IPS-18a (cell line): ENCODE data around the gene CCDC13.

Experiments used
- H3K27ac ChIP-seq: one replicate; pipeline ENCODE4 v1.5.1; 2013; ENCODE audit warnings: low read length
- H3K27me3 ChIP-seq: one replicate; pipeline ENCODE4 v1.6.1; 2013; ENCODE audit warnings: mild to moderate bottlenecking, low read length; ENCODE audit not compliant: control insufficient read depth, insufficient read depth
- H3K36me3 ChIP-seq: one replicate; pipeline ENCODE4 v1.6.1; 2013; ENCODE audit warnings: low read depth, low read length; ENCODE audit not compliant: control insufficient read depth
- H3K4me1 ChIP-seq: one replicate; pipeline ENCODE4 v1.6.1; 2013; ENCODE audit warnings: low read depth, low read length; ENCODE audit not compliant: control insufficient read depth
- H3K4me3 ChIP-seq: one replicate; pipeline ENCODE4 v1.5.1; 2013; ENCODE audit warnings: low read length
- H3K9ac ChIP-seq: one replicate; pipeline ENCODE4 v1.6.1; 2013; ENCODE audit warnings: mild to moderate bottlenecking, low read length, moderate library complexity
- H3K9me3 ChIP-seq: one replicate; pipeline ENCODE4 v1.6.1; 2013; ENCODE audit warnings: low read depth, low read length; ENCODE audit not compliant: control insufficient read depth

CCDC13 gene

DNA sequence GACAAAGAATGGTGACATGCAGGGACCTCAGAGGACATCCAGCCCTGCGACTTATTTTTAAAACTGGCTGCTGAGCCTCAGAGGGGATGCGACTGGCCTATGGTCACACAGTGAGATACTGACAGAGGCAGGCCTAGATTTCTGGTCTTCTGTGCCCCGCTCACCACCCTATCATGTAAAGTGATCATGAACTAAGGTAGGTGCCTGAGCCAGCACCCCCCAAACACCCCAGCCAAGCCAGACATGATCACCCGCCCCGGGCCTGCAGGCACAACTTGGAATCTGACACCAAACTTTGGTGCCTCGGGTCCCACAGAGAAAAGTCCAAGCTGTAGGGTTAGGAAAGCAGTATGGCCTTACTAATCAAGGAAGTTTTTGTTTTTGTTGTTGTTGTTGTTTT, 36.5 kb downstream of the CCDC13 start:
- Histone ChIP-seq H3K9ac (no peak overlapping the region), H3K27ac (no peak overlapping the region), H3K27me3 (no peaks in the 10 kb centered on the region), H3K9me3 (no peaks in the 10 kb centered on the region), H3K36me3 (no peaks in the 10 kb centered on the region), H3K4me1 (peaks cover 26% of the 10 kb centered on the region), H3K4me3 (no peak overlapping the region)

DNA sequence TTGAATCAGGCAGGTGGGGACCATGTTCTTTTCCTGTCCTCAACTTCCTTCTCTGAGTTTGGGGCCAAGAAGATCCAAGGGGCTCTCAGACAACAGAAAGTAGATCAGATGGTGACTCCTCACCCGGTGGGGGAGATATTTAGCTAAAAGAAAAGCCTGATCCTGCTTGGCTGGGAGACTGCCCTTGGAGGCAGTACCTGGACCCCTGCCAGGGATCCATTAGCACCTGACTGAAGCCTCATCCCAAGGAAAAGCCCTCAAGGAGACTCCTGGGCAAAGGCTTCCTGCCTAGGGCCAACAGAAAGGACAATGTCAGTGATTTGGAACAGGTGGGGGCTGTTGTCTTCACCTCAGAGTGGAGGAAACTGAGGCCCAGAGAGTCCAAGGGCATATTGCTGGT, 37.0 kb downstream of the CCDC13 start:
- no peaks in the 10 kb centered on the region for H3K27me3 ChIP-seq
- no peaks in the 10 kb centered on the region for H3K36me3 ChIP-seq
- peaks cover 29% of the 10 kb centered on the region for H3K4me1 ChIP-seq
- H3K9me3 ChIP-seq, result no peaks in the 10 kb centered on the region
- no peak overlapping the region for H3K9ac ChIP-seq
- no peak overlapping the region for H3K27ac ChIP-seq
- no peak overlapping the region for H3K4me3 ChIP-seq

DNA sequence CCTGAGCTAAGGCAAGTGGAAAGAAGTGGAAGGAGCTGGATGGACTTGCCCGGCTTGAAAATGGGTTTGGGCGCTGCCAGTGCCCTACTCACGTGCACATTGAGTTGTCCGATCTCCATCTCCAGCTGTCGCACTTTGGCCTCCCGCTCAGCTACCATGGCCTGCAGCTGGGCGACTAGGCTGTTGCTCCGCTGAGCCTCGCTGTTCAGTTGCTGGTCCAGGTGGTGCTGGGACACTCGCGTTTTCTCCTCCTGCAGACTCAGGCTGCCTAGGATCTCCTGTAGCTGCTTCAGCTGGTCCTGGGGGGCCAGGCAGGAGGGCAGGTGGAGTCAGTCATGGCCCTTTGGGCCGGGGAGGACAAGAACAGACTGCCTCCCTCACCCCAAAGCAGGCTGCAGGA, 37.4 kb downstream of the CCDC13 start:
- no peak overlapping the region for H3K9ac ChIP-seq
- peaks cover 29% of the 10 kb centered on the region for H3K4me1 ChIP-seq
- no peaks in the 10 kb centered on the region for H3K9me3 ChIP-seq
- H3K36me3 ChIP-seq, result no peaks in the 10 kb centered on the region
- no peak overlapping the region for H3K27ac ChIP-seq
- H3K27me3 ChIP-seq, result no peaks in the 10 kb centered on the region
- H3K4me3 ChIP-seq, result no peak overlapping the region

DNA sequence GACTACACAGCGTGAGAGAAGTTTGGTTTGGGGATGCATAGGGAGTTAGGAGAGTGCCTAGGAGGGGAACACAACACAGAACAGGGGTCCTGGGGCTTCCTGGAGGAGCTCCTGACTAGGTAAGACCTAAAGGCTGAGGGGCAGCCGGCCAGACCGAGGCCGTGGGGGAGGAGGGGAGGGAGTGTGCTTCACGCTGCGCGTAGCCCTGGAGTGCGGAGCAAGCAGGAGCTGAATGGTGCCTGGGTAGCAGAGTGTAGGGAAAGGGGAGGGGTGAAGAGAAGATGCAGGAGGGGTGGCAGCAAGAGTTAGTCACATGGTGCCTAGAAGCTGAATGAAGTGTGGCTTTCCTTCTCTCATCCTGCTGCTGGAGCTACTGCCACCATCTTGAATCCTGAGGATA, 38.0 kb downstream of the CCDC13 start:
- Histone ChIP-seq H3K36me3 (no peaks in the 10 kb centered on the region), H3K27me3 (no peaks in the 10 kb centered on the region), H3K4me1 (peaks cover 29% of the 10 kb centered on the region), H3K27ac (no peak overlapping the region), H3K4me3 (no peak overlapping the region), H3K9ac (no peak overlapping the region), H3K9me3 (no peaks in the 10 kb centered on the region)

DNA sequence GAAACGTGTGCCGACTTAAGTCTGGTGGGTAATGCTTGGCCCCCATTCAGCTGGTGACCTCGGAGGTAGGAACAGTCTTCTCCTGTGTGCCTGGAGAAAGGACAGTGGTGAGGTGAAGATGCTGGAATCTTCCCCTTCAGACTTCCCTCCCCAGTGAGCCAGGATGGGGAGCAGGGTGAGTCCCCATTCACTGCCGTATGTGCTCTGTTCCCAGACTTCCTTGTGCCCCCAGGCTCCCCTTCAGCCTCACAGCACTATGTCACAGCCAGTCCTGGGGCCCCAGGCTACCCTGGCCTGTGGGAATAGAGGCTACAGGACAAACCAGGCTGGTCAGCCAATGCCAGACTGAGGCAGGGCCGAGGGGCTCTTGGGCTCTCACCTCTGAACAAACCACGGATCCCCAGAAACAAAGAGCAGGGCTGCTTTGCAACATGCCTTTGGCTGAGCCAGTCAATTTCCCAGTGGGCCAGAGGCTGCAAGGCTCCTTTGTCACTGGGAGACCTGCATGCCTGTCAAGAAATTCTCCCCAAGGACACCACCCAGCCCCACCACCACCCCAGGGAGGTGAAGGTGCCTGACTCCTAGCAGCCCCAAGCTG, 38.7 kb downstream of the CCDC13 start:
- Histone ChIP-seq H3K36me3 (no peaks in the 10 kb centered on the region), H3K9ac (no peak overlapping the region), H3K4me1 (peaks cover 29% of the 10 kb centered on the region), H3K4me3 (no peak overlapping the region), H3K27ac (no peak overlapping the region), H3K27me3 (no peaks in the 10 kb centered on the region), H3K9me3 (no peaks in the 10 kb centered on the region)

DNA sequence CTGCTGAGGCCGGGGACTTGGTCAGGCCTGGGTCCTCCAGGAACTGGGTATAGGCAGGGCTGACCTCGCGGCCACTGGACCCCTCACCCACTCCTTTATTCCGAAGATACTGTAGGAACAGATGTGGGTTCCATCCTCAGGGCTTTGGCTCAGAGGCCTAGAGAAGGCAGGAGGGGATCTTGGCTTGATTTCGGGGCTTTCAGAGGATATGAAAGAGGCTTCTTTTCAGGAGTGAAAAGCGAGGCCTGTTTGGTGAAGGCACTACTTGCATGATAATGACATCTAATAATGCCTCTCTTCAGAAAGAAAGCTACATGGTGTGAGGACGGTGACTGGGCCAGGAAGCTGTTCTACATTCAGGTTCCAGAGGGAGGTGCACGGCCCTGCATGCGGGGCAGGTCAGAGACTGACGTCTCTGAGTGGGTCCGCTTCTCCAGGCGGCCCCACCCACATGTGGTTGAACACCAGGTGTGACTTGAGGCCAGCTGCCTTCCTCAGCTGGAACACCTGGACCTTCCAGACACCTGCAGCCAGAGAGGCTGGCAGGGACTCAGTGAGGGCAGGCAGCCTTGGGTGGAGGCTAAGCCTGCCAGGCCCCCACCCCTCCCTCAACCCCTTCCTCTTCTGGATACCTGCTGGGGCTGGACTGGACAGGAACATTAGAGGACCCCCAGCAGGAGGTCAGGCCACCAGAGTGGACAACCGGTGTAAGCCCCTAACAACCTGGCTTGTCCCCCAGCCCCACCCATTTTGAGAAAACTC, 39.4 kb downstream of the CCDC13 start:
- Histone ChIP-seq H3K36me3 (no peaks in the 10 kb centered on the region), H3K9me3 (no peaks in the 10 kb centered on the region), H3K27ac (no peak overlapping the region), H3K9ac (no peak overlapping the region), H3K4me3 (no peak overlapping the region), H3K27me3 (no peaks in the 10 kb centered on the region), H3K4me1 (peaks cover 29% of the 10 kb centered on the region)

DNA sequence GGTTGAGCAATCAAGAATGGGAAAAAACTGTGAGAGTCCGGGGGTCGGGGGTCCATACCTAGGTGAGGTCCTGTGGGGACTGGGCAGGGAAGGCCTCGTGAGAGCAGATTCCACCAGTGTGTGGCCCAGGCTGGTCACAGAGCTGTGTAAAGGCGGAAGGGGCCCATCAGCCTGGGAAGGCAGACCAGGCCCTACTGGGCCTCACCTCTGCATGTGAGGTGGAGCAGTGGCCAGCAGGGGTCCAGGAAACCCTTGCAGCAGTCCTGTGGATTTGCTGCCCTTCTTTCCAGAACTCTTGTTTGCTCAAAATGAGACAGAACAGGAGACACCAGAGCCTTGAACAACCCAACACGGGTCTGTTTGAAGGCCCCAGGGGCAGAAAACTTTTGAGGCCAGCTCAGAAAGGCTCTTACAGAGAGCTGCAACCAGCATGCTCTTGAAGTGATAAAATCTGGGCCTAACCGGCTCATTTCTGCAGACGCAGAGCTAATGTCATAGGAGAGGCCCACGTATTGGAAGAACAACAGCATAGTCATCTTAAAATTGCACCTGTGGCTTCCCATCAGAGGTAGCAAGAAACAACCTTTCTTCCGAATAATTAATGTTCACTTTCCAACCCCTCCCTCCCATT, 40.1 kb downstream of the CCDC13 start:
- H3K4me1 ChIP-seq, result peaks cover 29% of the 10 kb centered on the region
- no peak overlapping the region for H3K9ac ChIP-seq
- H3K4me3 ChIP-seq, result no peak overlapping the region
- no peaks in the 10 kb centered on the region for H3K36me3 ChIP-seq
- no peaks in the 10 kb centered on the region for H3K27me3 ChIP-seq
- no peaks in the 10 kb centered on the region for H3K9me3 ChIP-seq
- H3K27ac ChIP-seq, result no peak overlapping the region

DNA sequence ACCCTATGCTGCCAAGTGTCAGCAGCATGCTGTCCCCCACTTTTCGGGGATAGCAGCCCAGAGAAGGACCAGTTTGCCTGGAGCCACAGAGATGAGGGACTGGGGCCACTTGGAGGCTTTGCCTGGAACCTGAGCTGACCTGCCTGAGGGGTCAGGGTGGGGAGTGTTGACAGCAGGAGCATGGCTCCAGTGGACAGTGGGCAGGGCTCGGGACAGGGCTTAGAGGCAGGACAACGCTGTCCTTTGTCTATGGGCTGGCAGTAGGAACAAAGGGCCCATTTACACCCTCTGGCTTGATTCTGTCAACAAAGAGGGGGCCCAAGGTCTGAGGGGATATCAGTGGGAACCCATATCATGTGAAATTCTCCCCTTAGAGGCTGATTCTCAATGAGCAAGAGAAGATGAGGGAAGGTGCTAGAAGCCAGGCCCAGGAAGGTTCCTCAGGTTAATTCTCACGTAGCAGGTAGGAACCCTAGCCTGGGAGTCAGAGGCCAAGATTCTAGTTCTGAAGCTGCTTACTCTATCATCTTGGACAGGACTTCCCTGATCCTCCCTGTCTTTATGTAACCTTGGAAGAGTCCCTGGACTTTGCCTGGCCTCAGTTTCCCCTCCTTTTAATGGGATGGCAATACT, 40.7 kb downstream of the CCDC13 start:
- no peaks in the 10 kb centered on the region for H3K9me3 ChIP-seq
- peaks cover 29% of the 10 kb centered on the region for H3K4me1 ChIP-seq
- H3K36me3 ChIP-seq, result no peaks in the 10 kb centered on the region
- no peak overlapping the region for H3K9ac ChIP-seq
- H3K27me3 ChIP-seq, result no peaks in the 10 kb centered on the region
- H3K27ac ChIP-seq, result no peak overlapping the region
- no peak overlapping the region for H3K4me3 ChIP-seq

DNA sequence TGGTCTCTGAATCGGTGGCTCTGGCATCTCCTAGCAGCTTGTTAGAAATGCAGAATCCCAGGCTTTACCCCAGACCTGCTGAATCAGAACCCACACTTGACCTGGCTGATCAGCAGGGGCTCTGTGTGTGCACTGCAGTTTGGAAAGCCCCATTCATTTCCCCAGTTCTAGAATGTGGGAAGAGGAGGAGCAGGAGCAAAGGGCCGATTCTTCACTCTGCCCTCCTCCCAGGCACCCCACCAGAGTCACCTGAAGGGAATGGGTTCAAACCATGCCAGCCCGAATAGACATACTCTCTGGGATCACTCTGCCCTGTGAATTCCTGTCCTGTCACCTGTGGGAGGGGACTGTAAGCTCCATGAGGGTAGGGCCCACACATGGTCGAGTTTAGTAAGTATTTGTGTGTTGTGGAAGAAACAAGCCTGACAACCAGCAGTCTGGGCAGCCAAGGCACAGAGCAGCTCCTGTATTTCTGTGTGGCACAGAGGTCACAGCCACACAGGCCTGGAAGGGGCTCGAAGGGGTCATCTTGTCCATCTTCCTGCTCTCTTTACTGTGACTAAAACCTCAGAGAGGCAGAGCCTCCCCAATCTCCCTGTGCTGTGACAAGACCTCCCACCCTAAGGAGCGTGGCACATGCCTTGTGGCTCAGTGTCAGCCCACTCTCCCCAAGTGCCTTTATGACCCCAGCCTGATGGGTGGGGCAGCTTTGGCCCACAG, 41.4 kb downstream of the CCDC13 start:
- H3K27ac ChIP-seq, result no peak overlapping the region
- H3K9ac ChIP-seq, result no peak overlapping the region
- no peaks in the 10 kb centered on the region for H3K27me3 ChIP-seq
- peaks cover 29% of the 10 kb centered on the region for H3K4me1 ChIP-seq
- H3K9me3 ChIP-seq, result no peaks in the 10 kb centered on the region
- no peak overlapping the region for H3K4me3 ChIP-seq
- H3K36me3 ChIP-seq, result no peaks in the 10 kb centered on the region

DNA sequence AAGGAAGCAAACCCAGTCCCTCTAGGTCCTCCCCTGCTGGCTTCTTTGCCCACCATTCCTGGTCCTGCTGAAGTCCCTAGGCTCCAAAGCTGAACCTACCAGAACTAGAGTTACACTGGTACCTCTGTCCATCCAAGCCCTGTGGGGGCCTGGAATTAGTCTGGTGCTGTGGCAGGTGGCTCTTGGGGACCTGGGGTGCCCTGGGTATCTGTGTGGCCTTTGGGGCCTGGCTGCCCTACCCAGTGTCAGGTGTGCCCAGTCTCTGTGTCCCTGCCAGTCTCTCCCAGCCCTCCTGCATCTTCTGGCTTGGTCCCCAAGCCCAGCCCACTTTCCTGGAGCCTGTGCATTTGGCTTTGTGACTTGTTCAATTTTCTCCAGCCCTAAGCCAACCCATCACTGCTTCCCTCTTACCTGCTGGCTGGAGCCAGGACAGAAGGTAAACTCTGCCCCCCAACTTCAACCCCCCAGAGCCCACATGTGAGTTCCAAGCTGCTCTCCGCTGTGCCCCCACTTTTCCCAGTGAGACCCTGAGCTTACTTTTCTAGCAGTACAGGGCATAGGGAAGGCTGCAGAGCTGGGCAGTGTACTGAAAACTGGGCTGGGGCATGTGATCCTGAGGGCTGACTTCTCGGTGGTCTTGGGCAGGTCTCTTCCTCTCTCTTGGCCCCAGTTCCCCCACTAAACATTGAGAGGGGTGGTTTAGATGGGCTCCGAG, 42.2 kb downstream of the CCDC13 start:
- H3K9ac ChIP-seq, result no peak overlapping the region
- no peak overlapping the region for H3K4me3 ChIP-seq
- no peaks in the 10 kb centered on the region for H3K36me3 ChIP-seq
- H3K27me3 ChIP-seq, result no peaks in the 10 kb centered on the region
- H3K27ac ChIP-seq, result no peak overlapping the region
- peaks cover 21% of the 10 kb centered on the region for H3K4me1 ChIP-seq
- H3K9me3 ChIP-seq, result no peaks in the 10 kb centered on the region

DNA sequence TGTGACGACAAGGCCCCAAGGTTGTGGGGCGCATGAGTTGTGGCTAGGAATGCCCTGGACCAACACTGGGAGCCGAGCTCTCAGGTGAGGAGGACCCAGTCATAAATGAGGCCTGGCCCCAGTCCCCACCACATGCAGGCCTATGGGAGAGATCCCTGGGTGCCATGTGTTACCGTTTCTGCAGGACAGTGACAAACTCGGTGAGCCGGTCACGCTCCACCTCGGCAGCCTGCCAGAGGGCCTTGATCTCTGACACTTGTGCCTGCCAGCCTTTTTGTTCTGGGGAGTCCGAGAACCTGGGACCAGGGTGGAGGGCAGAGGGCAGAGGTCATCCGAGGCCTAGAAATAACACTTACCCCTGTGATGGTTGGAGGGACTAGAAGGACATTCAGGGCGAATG, 42.8 kb downstream of the CCDC13 start:
- H3K4me3 ChIP-seq, result no peak overlapping the region
- no peaks in the 10 kb centered on the region for H3K9me3 ChIP-seq
- no peak overlapping the region for H3K9ac ChIP-seq
- no peaks in the 10 kb centered on the region for H3K27me3 ChIP-seq
- H3K4me1 ChIP-seq, result peaks cover 20% of the 10 kb centered on the region
- no peaks in the 10 kb centered on the region for H3K36me3 ChIP-seq
- no peak overlapping the region for H3K27ac ChIP-seq
